Measurements from ENCODE around the gene NKAIN4.

NKAIN4 gene

GRCh38 chr20:63192721-63193120 is 61.5 kb downstream of the NKAIN4 start:
- no peak for DNase-seq (ENCODE audit: low read depth)

- no peak for DNase-seq (ENCODE audit: low read depth)
These were observed 62.9 kb downstream of the NKAIN4 start for GRCh38 chr20:63191400-63191799.

GRCh38 chr20:63190828-63191227 is 63.4 kb downstream of the NKAIN4 start:
- no peak for DNase-seq (ENCODE audit: low read depth)

All from amniotic epithelial cell (primary cell).